Endodermal cell (in vitro differentiated cells): ENCODE measurements around the gene CDS2. TPM values are rescaled to one million over a fixed set of nuclear protein-coding genes. Genes with fewer than 3 reads are reported as not detected.

Experiments used
- DNase-seq: peaks from one replicate; pipeline ENCODE4 v3.0.0-alpha.2; 2017
- H3K27ac ChIP-seq: 2 replicates; pipeline ENCODE4 v1.5.1; 2013; ENCODE audit warnings: mild to moderate bottlenecking, low read depth, low read length, moderate library complexity
- H3K27me3 ChIP-seq: 2 replicates; pipeline ENCODE4 v1.6.1; 2013; ENCODE audit warnings: mild to moderate bottlenecking, low read length, moderate library complexity; ENCODE audit not compliant: insufficient read depth, control insufficient read depth, poor library complexity, severe bottlenecking
- H3K36me3 ChIP-seq: 2 replicates; pipeline ENCODE4 v1.7.0; 2013; ENCODE audit warnings: mild to moderate bottlenecking, low read length, moderate library complexity; ENCODE audit not compliant: control insufficient read depth, insufficient read depth
- H3K4me1 ChIP-seq: one replicate; pipeline ENCODE4 v1.7.0; 2013; ENCODE audit warnings: low read length; ENCODE audit not compliant: control insufficient read depth, insufficient read depth
- H3K4me3 ChIP-seq: 2 replicates; pipeline ENCODE4 v1.5.1; 2013; ENCODE audit warnings: mild to moderate bottlenecking, low read length, moderate library complexity
- H3K9ac ChIP-seq: 2 replicates; pipeline ENCODE4 v1.6.1; 2013; ENCODE audit warnings: mild to moderate bottlenecking, low read length, moderate library complexity; ENCODE audit not compliant: poor library complexity, severe bottlenecking; ENCODE audit errors: extremely low read depth
- H3K9me3 ChIP-seq: 2 replicates; pipeline ENCODE4 v1.6.1; 2013; ENCODE audit warnings: mild to moderate bottlenecking, low read length, moderate library complexity; ENCODE audit not compliant: control insufficient read depth
- H3K27ac Mint-ChIP-seq: 2 replicates; pipeline ENCODE4 v1.8.0; 2020; ENCODE audit warnings: mixed read lengths
- H3K27me3 Mint-ChIP-seq: 2 replicates; pipeline ENCODE4 v1.8.0; 2021; ENCODE audit warnings: mild to moderate bottlenecking, mixed read lengths; ENCODE audit not compliant: insufficient read depth
- H3K36me3 Mint-ChIP-seq: 2 replicates; pipeline ENCODE4 v1.8.0; 2020; ENCODE audit warnings: low read depth, mixed read lengths
- H3K4me1 Mint-ChIP-seq: 2 replicates; pipeline ENCODE4 v1.8.0; 2020; ENCODE audit warnings: mixed read lengths
- H3K4me3 Mint-ChIP-seq: 2 replicates; pipeline ENCODE4 v1.8.0; 2020; ENCODE audit warnings: mild to moderate bottlenecking, moderate library complexity, mixed read lengths
- H3K9me3 Mint-ChIP-seq: 2 replicates; pipeline ENCODE4 v1.8.0; 2020; ENCODE audit warnings: mild to moderate bottlenecking, mixed read lengths
- WGBS, 2 experiments: methylation state at CpG; one replicate each; pipeline versions ENCODE4 v1.1.5 to v1.1.7; 2013; ENCODE audit warnings: missing lambda C conversion rate in 2 of 2, mixed read lengths in 1 of 2; ENCODE audit not compliant: insufficient coverage in 1 of 2, insufficient read length in 1 of 2; 5-methylcytosine and 5-hydroxymethylcytosine counted together
- total RNA-seq, 2 donors: library from RNA; stranded (reverse); fragmentation: NEBNext Ultra II Directional in 1 of 2; extraction: Animal tissue kit (Norgen Biotek cat#: 25700) in 1 of 2; gene quantifications; 2 replicates in 1 of 2; 3 replicates in 1 of 2; pipeline ENCODE4 v1.2.1, GENCODE V29; 2021
- TF ChIP-seq, protein P1 (sequence below): fragments of 200-600 bp; sonication (generic); conservative IDR thresholded peaks from 2 replicates; pipeline ENCODE4 v1.5.0; 2021; ENCODE audit warnings: antibody characterized with exemption, mild to moderate bottlenecking

Gene CDS2
- total RNA-seq, 2 donors from 2014 or later: 66.8 to 77.1 TPM

DNA sequence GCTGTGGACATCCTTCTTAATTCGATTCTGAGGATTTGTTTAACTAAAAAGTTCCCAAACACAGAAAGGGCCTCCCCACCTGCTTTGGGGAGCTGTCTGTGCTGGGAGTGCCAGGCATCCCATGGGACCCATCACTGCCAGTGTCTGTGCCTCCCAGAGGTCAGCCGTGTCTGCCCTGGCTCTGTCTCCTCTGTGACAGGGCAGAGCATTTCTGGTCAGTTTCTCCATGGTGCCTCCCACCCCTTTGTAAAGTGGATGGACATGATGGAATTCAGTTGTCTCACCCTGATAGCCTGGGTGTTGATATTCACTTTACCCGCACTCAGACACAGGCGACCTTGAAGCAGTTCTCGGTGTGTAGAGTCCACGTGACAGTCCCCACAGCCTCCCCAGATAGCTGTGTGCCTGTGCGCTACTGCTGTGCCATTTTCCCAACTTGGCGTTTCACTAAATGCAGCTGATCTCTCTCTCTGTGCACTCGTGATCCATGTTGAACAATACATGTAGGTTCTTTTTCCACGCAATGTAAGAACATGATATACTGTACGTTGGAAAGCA lies 70.5 kb downstream of the CDS2 start:
- Mint-ChIP-seq H3K4me1 (peaks cover 4% of the 10 kb centered on the region), H3K27ac (no peak overlapping the region), H3K9me3 (no peaks in the 10 kb centered on the region), H3K27me3 (no peaks in the 10 kb centered on the region), H3K36me3 (peaks cover 45% of the 10 kb centered on the region), H3K4me3 (no peak overlapping the region)
- no peak overlapping the region for H3K9ac ChIP-seq
- TF ChIP-seq, protein P1, sequence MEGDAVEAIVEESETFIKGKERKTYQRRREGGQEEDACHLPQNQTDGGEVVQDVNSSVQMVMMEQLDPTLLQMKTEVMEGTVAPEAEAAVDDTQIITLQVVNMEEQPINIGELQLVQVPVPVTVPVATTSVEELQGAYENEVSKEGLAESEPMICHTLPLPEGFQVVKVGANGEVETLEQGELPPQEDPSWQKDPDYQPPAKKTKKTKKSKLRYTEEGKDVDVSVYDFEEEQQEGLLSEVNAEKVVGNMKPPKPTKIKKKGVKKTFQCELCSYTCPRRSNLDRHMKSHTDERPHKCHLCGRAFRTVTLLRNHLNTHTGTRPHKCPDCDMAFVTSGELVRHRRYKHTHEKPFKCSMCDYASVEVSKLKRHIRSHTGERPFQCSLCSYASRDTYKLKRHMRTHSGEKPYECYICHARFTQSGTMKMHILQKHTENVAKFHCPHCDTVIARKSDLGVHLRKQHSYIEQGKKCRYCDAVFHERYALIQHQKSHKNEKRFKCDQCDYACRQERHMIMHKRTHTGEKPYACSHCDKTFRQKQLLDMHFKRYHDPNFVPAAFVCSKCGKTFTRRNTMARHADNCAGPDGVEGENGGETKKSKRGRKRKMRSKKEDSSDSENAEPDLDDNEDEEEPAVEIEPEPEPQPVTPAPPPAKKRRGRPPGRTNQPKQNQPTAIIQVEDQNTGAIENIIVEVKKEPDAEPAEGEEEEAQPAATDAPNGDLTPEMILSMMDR: no peak
- no peaks in the 10 kb centered on the region for H3K9me3 ChIP-seq
- no peak overlapping the region for H3K27ac ChIP-seq
- H3K4me1 ChIP-seq: no peaks in the 10 kb centered on the region
- no peak overlapping the region for H3K4me3 ChIP-seq
- no peaks in the 10 kb centered on the region for H3K27me3 ChIP-seq
- WGBS, 2 experiments: 83 to 94% methylated on average over 7 to 10 of the region's 11 CpGs
- DNase-seq: no peak
- H3K36me3 ChIP-seq: peaks cover 53% of the 10 kb centered on the region

GRCh38 chr20:5197847-5198650 lies 71.2 kb downstream of the CDS2 start:
- 91 to 94% methylated on average over 5 to 10 of the region's 10 CpGs for WGBS, 2 experiments
- H3K27ac ChIP-seq: no peak overlapping the region
- no peak for DNase-seq
- no peaks in the 10 kb centered on the region for H3K9me3 ChIP-seq
- no peak overlapping the region for H3K9ac ChIP-seq
- H3K36me3 Mint-ChIP-seq: peaks cover 49% of the 10 kb centered on the region
- no peaks in the 10 kb centered on the region for H3K9me3 Mint-ChIP-seq
- peaks cover 8% of the 10 kb centered on the region for H3K4me1 Mint-ChIP-seq
- H3K4me3 ChIP-seq: no peak overlapping the region
- no peaks in the 10 kb centered on the region for H3K27me3 Mint-ChIP-seq
- no peaks in the 10 kb centered on the region for H3K27me3 ChIP-seq
- TF ChIP-seq, protein P1: no peak
- peaks cover 46% of the 10 kb centered on the region for H3K36me3 ChIP-seq
- H3K4me1 ChIP-seq: no peaks in the 10 kb centered on the region
- H3K4me3 Mint-ChIP-seq: no peak overlapping the region
- peak overlapping the region; percentile 77 for H3K27ac Mint-ChIP-seq

DNA sequence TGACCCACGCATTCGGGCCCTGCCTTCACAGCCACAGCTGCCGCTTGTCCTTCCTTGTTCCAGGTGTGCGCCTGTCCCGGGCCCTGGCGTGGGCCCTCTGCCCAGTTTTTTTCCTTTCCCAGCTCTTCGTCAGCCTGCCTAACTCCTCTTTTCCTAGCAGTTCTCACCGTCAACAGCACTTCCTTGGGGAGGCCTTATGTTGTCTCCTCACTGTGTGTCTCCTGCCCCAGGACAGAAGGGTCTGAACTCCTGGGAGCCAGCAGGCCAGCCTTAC lies 71.8 kb downstream of the CDS2 start:
- Histone ChIP-seq H3K27me3 (no peaks in the 10 kb centered on the region), H3K9me3 (no peaks in the 10 kb centered on the region)
- peaks cover 49% of the 10 kb centered on the region for H3K36me3 Mint-ChIP-seq

More for the DNA sequence above, 71.8 kb downstream of the CDS2 start:
- TF ChIP-seq, protein P1: no peak
- Histone ChIP-seq H3K36me3 (peaks cover 40% of the 10 kb centered on the region), H3K4me3 (no peak overlapping the region), H3K4me1 (no peaks in the 10 kb centered on the region), H3K9ac (no peak overlapping the region), H3K27ac (no peak overlapping the region)
- H3K9me3 Mint-ChIP-seq: no peaks in the 10 kb centered on the region
- no peak for DNase-seq
- H3K4me1 Mint-ChIP-seq: peaks cover 8% of the 10 kb centered on the region
- no peaks in the 10 kb centered on the region for H3K27me3 Mint-ChIP-seq
- H3K27ac Mint-ChIP-seq: peak overlapping the region; percentile 74
- no peak overlapping the region for H3K4me3 Mint-ChIP-seq
- WGBS, 2 experiments: 95 to 97% methylated on average over 5 to 8 of the region's 8 CpGs
